Measurements from ENCODE around the gene CLDN4.

- no peak for TF ChIP-seq CTCF (IDR thresholded peaks at IDR 0.05; ENCODE audit: insufficient read depth, low read length)
- TF ChIP-seq GABPA (IDR thresholded peaks at IDR 0.05; ENCODE audit: low read depth), result no peak
- no peak for TF ChIP-seq POLR2AphosphoS5 (IDR thresholded peaks at IDR 0.05; ENCODE audit: low read depth)
- TF ChIP-seq REST (IDR thresholded peaks at IDR 0.05; ENCODE audit: insufficient replicate concordance, low read depth), result no peak
- no peak for TF ChIP-seq SPI1 (IDR thresholded peaks at IDR 0.05; ENCODE audit: borderline replicate concordance, low read depth)
Observed at GRCh38 chr7:73880755-73881328, 50.0 kb downstream of the CLDN4 start.
